ACHN (cell line): ENCODE results near the gene OLFM4.

Experiments used
- DNase-seq: peaks from one replicate; pipeline ENCODE4 v3.0.0-alpha.2; 2015
- in situ Hi-C: cut with HindIII; loops from 2 replicates; pipeline ENCODE4 v1.10.0; 2017; ENCODE audit warnings: low sequenced_read_pairs, low pct_ligation_motif_present, low pct_unique_long_range_greater_than_20kb

OLFM4 gene

GRCh38 chr13:53028637-53029203 lies at the start of gene OLFM4:
Gene OLFM4 (plus strand): TSS chr13:53028813. CDS start chr13:53028837, 24 bp downstream.
- in situ Hi-C loops, result no loop called here
- DNase-seq, result no peak

GRCh38 chr13:52978989-52979388 lies 49.6 kb upstream of the OLFM4 start:
- no peak for DNase-seq
- in situ Hi-C loops, result no loop called here

- no peak for DNase-seq
- in situ Hi-C loops, result no loop called here
Measured at GRCh38 chr13:52980695-52981094, 47.9 kb upstream of the OLFM4 start.

- in situ Hi-C loops, result no loop called here
- DNase-seq, result no peak
Measured at GRCh38 chr13:52983836-52984235, 44.8 kb upstream of the OLFM4 start.

DNA sequence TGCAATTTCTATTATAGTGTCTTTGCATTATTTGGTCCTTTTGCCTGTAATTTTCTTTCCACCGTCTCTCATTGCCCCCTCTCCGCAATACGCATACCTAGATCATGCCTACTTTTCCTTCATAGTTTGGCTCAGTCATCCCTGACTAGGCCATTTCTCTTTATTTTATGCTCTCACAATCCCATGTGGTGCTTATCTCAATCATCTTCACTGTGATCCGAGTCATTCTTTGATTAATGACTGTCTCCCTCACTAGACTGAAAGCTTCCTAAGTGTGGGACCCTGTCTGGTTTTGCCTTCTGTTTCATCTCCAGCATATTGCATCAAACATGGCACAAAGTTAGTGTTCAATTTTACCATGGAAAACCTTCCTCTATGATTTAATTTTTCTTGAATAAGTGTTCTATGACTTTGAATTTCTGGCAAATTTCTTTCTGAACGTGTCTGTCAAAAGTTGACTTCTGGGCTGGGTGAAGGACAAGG lies 43.7 kb upstream of the OLFM4 start:
- DNase-seq, result no peak
- in situ Hi-C loops, result no loop called here

GRCh38 chr13:52991344-52992020 lies 37.1 kb upstream of the OLFM4 start:
- in situ Hi-C loops, result no loop called here
- no peak for DNase-seq

DNA sequence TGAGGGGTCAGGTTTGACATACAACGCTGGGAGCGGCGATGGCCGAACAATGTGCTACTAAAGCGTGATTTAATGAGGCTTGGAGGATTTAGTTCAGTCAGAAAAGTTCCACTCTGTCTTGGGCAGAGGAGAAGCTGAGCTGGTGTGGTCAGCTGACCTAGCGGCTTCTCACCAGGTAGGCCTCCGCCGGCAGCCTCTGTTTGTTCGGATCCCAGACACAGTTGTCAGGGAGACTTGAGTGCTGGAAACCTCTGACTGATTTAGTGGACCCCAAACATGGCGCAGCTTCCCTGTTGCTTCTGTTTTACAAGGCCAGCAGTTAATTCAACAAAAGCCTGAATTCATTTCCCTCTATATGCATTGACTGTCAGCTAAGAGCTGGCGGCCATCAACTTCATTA lies 36.5 kb upstream of the OLFM4 start:
- in situ Hi-C loops, result no loop called here
- no peak for DNase-seq

DNA sequence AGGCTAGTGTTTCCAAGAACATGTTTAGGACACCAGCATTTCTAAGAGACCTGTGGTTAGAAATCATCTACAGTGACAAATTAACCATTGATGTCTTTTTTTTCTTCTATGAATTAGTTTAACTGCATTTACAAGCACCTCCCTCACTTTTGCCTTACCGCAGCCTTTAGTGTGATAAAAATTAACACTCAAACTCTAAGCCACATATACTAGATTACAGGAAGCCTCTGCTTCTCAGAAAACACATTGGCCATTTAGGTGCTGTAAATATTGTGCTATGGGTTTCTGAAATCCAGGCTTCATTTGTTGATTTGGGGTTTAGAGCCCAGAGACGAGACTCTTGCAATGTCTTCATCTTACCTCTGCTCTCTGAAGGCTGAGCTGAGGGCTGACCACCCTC lies 34.6 kb upstream of the OLFM4 start:
- no peak for DNase-seq
- in situ Hi-C loops, result no loop called here

DNA sequence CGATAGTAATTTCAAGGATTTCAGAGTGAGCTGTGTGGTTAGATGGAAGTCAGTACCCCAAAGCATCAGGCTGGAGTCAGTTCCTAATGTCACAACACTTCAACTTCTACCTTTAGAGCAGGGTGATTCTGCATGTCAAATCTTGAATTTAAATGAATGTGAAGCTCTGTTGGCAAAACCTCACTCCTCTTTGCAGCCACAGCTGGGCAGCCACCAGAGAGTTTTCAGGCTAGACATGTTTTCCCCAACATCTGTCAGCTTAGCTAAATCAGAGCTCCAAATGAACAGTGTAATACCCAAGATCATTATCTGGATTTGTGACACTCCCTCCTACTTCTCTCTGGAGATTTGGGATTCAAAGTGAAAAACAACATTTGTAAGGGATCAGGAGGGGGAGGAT lies 33.7 kb upstream of the OLFM4 start:
- no peak for DNase-seq
- in situ Hi-C loops, result no loop called here

DNA sequence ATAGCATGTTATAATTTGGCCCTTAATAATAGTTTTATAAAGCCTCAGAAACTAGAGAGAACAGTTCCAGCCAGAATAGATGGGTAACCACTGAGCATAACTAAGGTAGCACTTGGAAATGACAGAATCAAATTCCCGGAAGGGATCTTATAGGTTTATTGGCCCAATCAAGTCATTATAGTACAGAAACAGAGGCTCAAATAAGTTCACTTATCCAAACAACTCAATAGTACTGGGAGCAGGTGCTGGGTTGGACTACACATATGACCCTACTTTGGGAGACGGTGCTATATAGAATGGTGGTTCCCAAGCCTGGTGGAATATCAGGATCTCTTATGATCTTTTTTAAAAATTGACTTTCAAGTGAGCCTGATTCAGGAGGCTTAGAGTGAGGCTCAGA lies 32.7 kb upstream of the OLFM4 start:
- no peak for DNase-seq
- in situ Hi-C loops, result no loop called here

DNA sequence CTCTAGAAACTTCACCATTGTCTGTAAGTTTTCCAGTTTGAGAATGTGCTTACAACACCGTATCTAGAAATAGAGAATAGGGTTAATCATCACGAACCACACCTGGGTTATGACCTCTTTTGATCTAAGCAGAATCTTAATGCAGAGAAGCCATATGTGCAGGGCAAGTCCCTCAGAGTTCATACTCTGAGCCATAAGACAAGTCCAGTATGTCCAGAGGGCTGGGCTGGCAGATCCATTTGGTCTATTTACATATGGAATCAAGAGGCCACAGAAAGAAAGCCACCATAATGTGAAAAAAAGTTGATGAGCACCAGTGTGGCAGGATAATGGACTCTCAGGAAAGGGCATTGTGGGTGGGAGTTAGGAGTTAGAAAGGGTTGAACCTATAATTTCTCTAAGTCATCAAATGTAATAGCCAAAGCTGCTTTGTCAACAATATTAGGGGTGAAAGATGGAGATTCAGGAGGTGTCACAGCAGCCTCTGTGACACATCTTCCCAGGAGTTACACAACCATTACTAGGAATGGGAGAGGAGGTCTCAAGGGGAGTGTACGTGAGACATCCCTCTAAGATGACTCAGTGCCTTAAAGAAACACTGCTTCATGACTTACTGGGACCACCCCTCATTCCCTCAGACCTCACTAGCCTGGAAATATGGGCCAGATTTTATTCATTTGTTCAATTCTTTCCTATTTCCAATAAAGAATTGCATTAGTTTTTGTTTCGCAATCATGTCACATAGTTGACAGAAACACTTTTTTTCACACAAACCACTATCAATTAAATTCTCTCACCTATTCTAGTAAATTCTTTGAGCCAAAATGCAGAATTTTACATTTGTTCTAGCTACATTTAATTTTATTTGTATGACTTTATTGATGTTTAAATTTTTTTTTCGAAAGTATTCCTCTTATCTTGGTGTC lies 30.4 kb upstream of the OLFM4 start:
- in situ Hi-C loops, result no loop called here
- DNase-seq, result no peak

- in situ Hi-C loops, result no loop called here
- DNase-seq, result no peak
Measured at GRCh38 chr13:52999093-52999696, 29.4 kb upstream of the OLFM4 start.

- in situ Hi-C loops, result no loop called here
- no peak for DNase-seq
Measured at GRCh38 chr13:53001444-53002225, 27.0 kb upstream of the OLFM4 start.

DNA sequence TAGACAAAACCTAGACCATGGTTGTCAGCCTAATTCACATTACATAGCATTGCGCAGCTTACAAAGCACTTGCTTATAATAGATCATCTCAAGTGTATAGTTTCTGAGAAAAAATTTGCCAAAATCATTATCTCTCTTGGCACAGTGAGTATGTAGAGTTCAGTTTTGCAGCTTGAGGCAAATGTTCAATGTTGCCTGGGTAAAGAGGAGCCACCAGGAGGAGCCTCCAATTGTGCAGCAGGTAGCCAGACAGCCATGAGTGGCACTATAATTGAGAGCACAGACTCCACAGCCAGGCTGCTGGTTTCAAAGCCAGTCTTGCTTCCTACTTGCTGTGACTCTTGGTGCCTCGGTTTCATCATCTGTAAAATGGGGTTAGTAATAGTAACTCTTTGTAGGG lies 24.0 kb upstream of the OLFM4 start:
- in situ Hi-C loops, result no loop called here
- DNase-seq, result no peak

DNA sequence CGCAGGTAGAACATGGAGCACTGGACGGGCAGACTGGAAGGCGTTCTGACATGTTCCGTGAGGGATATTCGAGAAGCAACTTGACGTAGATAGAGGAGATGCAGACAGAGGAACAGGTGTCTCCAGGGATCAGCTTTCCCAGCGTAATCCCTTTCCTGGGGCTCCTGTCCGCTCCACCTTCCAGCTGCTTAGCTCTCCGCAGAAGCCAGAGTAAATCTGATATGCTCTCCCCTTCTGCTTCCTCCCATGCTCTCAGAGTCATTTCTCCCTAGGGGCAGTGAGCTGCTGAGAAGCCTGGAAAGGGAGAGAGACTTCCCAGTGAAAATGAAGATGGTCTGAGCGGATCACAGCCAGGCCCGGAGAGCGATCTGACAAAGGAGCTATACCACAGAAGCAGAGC lies 23.0 kb upstream of the OLFM4 start:
- in situ Hi-C loops, result no loop called here
- no peak for DNase-seq

- in situ Hi-C loops, result no loop called here
Measured at GRCh38 chr13:53007872-53008271, 20.7 kb upstream of the OLFM4 start.

GRCh38 chr13:53010374-53011105 lies 18.1 kb upstream of the OLFM4 start:
- DNase-seq, result no peak
- in situ Hi-C loops, result no loop called here

More at GRCh38 chr13:53007872-53008271, 20.7 kb upstream of the OLFM4 start:
- no peak for DNase-seq

- DNase-seq, result no peak
- in situ Hi-C loops, result no loop called here
Measured at GRCh38 chr13:53012707-53013106, 15.9 kb upstream of the OLFM4 start.
